CD4-positive, alpha-beta T cell treated with Interleukin-4 for 4 hours (primary cell): ENCODE data around the gene OXER1.

Experiments
- DNase-seq: peaks from one replicate; pipeline ENCODE4 v3.0.0-alpha.2; 2020

OXER1 gene

GRCh38 chr2:42793334-42794270 is 29.7 kb upstream of the OXER1 start:
- no peak for DNase-seq

GRCh38 chr2:42792583-42793333 is 28.8 kb upstream of the OXER1 start, which contains the start of gene HAAO:
Gene HAAO, minus strand, starts transcription at chr2:42792583. Its CDS starts 47 bp downstream, at chr2:42792536.
- DNase-seq = no peak

- DNase-seq = no peak
Observed at GRCh38 chr2:42792087-42792582, 28.2 kb upstream of the OXER1 start.

GRCh38 chr2:42791606-42792005 is 27.7 kb upstream of the OXER1 start:
- no peak for DNase-seq

GRCh38 chr2:42789751-42790150 is 25.8 kb upstream of the OXER1 start:
- no peak for DNase-seq

- no peak for DNase-seq
Observed at GRCh38 chr2:42788882-42789281, 24.9 kb upstream of the OXER1 start.

GRCh38 chr2:42788478-42788793 is 24.5 kb upstream of the OXER1 start:
- DNase-seq = no peak

- no peak for DNase-seq
Observed at GRCh38 chr2:42787788-42788477, 24.0 kb upstream of the OXER1 start.

GRCh38 chr2:42787424-42787787 is 23.5 kb upstream of the OXER1 start:
- DNase-seq = no peak

GRCh38 chr2:42786561-42787345 is 22.8 kb upstream of the OXER1 start:
- no peak for DNase-seq

- DNase-seq = no peak
Observed at GRCh38 chr2:42784204-42784880, 20.4 kb upstream of the OXER1 start.

GRCh38 chr2:42783511-42783910 is 19.6 kb upstream of the OXER1 start:
- DNase-seq = no peak

- DNase-seq = no peak
Observed at GRCh38 chr2:42781181-42781580, 17.2 kb upstream of the OXER1 start.

GRCh38 chr2:42777883-42778805 is 14.2 kb upstream of the OXER1 start:
- DNase-seq = no peak

GRCh38 chr2:42775810-42776209 is 11.9 kb upstream of the OXER1 start:
- DNase-seq = no peak

GRCh38 chr2:42775186-42775585 is 11.3 kb upstream of the OXER1 start:
- no peak for DNase-seq

GRCh38 chr2:42771546-42772153 is 7.7 kb upstream of the OXER1 start:
- DNase-seq = no peak

GRCh38 chr2:42770288-42771131 is 6.6 kb upstream of the OXER1 start:
- DNase-seq = no peak

GRCh38 chr2:42769583-42770287 is 5.8 kb upstream of the OXER1 start:
- no peak for DNase-seq
